ENCODE results near the gene BCL11B. TPM values are rescaled to one million over a fixed set of nuclear protein-coding genes. Genes with fewer than 3 reads are reported as not detected.

The BCL11B gene
- total and polyA plus RNA-seq, 5 donors from 2014 or later = 5.3 to 210 (median 5.6) TPM

DNA sequence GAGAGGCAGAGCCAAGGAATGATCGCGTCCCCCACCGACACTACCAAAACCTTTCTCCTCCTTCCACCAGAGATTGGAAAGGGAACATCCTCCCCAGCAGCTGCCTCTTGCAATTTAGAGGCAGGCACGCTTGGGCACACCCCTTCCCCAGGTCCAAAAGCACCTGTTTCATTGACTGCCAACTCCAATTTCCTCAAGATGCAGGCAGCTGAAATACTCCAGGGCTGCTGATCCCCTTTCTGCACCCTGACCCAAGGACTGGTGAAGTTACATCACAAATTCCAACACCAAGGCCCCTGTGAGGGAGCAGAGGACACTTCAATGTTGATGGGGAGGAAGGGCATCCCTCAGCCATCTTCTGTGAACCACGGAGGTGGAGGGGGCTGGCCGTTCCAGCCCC, 33.8 kb downstream of the BCL11B start:
- H3K27me3 Mint-ChIP-seq = peaks cover 9% of the 10 kb centered on the region
- H3K4me1 Mint-ChIP-seq = peaks cover 36 to 99% (median 86%) of the 10 kb centered on the region in 4 donors
- peak in 1 of 3 donors; percentile 42 for DNase-seq
- Histone ChIP-seq H3K27me3 (ENCODE audit: control insufficient read depth, insufficient read depth, low read length) (no peaks in the 10 kb centered on the region), H3K36me3 (ENCODE audit: control insufficient read depth, insufficient read depth, low read length) (peaks cover 18% of the 10 kb centered on the region), H3K4me3 (ENCODE audit: low read depth, low read length) (peak overlapping the region; percentile 92), H3K9me3 (ENCODE audit: control insufficient read depth in 2 of 2, low read length in 2 of 2) (no peaks in the 10 kb centered on the region), H3K4me1 (ENCODE audit: control insufficient read depth, insufficient read depth, low read length, poor library complexity, severe bottlenecking) (peaks cover 99% of the 10 kb centered on the region), H3K27ac (ENCODE audit: insufficient read depth, low read length, poor library complexity, severe bottlenecking) (peak overlapping the region; percentile 99)
- no peak for ATAC-seq (ENCODE audit: low read depth in 2 of 2)
- H3K36me3 Mint-ChIP-seq = peaks cover 47% of the 10 kb centered on the region
- peak overlapping the region; percentile 98 to 100 (median 99) for H3K27ac Mint-ChIP-seq
- peak overlapping the region; percentile 88 to 96 (median 90) for H3K4me3 Mint-ChIP-seq
- no peaks in the 10 kb centered on the region for H3K9me3 Mint-ChIP-seq

DNA sequence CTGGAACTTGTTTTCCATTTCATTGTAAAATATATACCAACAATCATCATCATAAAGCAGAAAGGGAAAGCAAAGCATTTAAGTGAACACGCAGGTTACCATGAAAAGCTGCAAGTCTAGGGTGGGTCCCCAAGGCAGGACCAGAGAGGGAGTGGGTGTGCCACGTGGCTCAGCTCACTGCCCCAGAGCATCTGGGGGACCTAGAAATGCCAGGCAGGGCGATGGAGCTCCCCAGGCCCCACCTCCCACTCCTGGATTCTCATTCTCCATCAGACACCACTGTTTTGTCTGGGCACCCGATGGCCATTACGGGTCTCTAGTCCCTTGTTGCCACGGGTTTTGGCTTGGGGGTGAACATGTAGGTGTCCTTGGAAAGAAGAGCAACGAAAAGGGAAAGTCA, 34.7 kb downstream of the BCL11B start:
- H3K27me3 ChIP-seq (ENCODE audit: control insufficient read depth, insufficient read depth, low read length) = no peaks in the 10 kb centered on the region
- peak overlapping the region; percentile 99 for H3K27ac ChIP-seq (ENCODE audit: insufficient read depth, low read length, poor library complexity, severe bottlenecking)
- H3K4me3 Mint-ChIP-seq = peak overlapping the region; percentile 88 to 96 (median 90)
- H3K9me3 Mint-ChIP-seq = no peaks in the 10 kb centered on the region
- H3K36me3 Mint-ChIP-seq = peaks cover 47% of the 10 kb centered on the region
- peaks cover 99% of the 10 kb centered on the region for H3K4me1 ChIP-seq (ENCODE audit: control insufficient read depth, insufficient read depth, low read length, poor library complexity, severe bottlenecking)
- peak in 1 of 3 donors; percentile 55 for DNase-seq
- H3K27me3 Mint-ChIP-seq = peaks cover 9% of the 10 kb centered on the region
- peaks cover 35 to 99% (median 87%) of the 10 kb centered on the region in 4 donors for H3K4me1 Mint-ChIP-seq
- no peaks in the 10 kb centered on the region for H3K9me3 ChIP-seq (ENCODE audit: control insufficient read depth in 2 of 2, low read length in 2 of 2)
- H3K4me3 ChIP-seq (ENCODE audit: low read depth, low read length) = peak overlapping the region; percentile 92
- peaks cover 18% of the 10 kb centered on the region for H3K36me3 ChIP-seq (ENCODE audit: control insufficient read depth, insufficient read depth, low read length)
- ATAC-seq (ENCODE audit: low read depth in 2 of 2) = no peak
- H3K27ac Mint-ChIP-seq = peak overlapping the region; percentile 98 to 100 (median 99)

DNA sequence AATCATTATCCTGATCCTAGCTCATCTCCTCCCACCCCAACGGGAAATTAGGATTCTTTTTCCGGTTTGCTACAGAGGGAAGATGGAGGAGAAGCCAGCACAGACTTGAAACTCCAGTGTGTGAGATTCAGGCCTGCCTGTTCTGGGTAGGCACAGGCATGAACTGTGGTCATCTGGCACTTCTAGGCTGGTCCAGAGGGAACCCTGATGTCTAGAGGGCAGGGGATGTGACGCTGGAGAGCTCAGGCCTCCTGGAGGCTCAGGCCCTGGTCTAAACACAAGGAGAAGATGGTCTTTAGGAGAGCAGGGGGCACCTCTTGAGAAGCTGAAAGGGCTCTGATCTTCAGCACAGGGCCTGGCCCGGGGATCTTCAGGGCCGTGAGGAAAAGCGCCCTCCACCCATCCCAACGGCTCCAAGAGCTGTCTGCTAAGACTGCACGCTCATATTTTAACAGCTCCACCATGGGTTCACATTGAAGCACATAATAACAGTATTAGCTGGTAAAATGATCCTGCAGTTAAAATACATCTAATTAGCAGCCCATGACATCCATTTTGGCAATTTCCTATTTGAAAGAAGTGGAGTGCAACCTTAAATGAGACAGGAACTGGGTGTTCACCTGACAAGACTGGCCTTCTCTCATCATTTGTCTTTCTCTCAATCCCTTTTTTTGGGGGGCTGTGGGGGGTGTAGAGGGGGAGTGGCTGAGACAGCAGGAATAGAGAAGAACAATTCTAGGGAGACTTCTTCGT, 35.4 kb downstream of the BCL11B start:
- H3K4me3 ChIP-seq (ENCODE audit: low read depth, low read length) = peak overlapping the region; percentile 92
- no peaks in the 10 kb centered on the region for H3K27me3 ChIP-seq (ENCODE audit: control insufficient read depth, insufficient read depth, low read length)
- ATAC-seq (ENCODE audit: low read depth in 2 of 2) (no peak), DNase-seq (peak in 1 of 3 donors; percentile 51)
- peak overlapping the region; percentile 99 for H3K27ac ChIP-seq (ENCODE audit: insufficient read depth, low read length, poor library complexity, severe bottlenecking)
- peaks cover 18% of the 10 kb centered on the region for H3K36me3 ChIP-seq (ENCODE audit: control insufficient read depth, insufficient read depth, low read length)
- peaks cover 99% of the 10 kb centered on the region for H3K4me1 ChIP-seq (ENCODE audit: control insufficient read depth, insufficient read depth, low read length, poor library complexity, severe bottlenecking)
- no peaks in the 10 kb centered on the region for H3K9me3 ChIP-seq (ENCODE audit: control insufficient read depth in 2 of 2, low read length in 2 of 2)
- Mint-ChIP-seq H3K9me3 (no peaks in the 10 kb centered on the region), H3K27me3 (peaks cover 9% of the 10 kb centered on the region), H3K4me1 (peaks cover 35 to 98% (median 84%) of the 10 kb centered on the region in 4 donors), H3K36me3 (peaks cover 42% of the 10 kb centered on the region), H3K27ac (peak overlapping the region; percentile 98 to 100 (median 99)), H3K4me3 (peak overlapping the region; percentile 88 to 96 (median 90))

DNA sequence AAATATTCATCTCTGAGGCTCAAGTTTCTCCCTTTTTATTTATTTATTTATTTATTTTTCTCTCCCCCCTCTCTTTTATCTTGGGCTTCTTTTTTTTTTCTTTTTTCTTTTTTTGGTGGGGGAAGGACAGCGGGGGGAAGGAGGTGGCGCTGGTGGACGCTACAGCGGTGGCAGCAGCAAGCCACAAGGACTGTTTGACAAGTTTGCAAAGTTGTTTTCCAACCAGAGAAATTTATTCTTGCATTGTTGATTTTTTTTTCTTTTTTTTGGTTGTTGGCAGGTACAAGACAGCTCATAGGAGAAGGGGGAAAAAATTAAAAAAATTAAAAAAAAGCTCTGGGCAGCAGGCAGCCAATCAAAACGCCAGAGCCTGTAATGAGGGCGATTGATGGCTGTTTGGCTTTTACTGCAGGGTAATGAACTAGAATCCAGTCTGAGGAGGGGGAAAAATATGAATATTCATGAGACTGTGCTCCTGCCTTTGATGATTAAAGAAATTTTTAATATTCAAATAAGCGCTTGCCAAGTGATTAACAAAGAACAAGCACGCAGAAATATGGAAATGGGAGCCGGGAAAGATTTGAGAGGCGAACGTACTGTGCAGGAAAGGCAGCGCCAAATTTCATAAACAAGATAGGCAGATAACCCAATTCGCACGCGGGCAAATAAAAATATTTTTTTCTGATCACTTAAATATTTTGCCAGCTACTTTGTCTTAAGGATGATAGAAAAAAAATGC, 36.2 kb downstream of the BCL11B start:
- Histone ChIP-seq H3K27ac (ENCODE audit: insufficient read depth, low read length, poor library complexity, severe bottlenecking) (peak overlapping the region; percentile 99), H3K4me3 (ENCODE audit: low read depth, low read length) (peak overlapping the region; percentile 92), H3K9me3 (ENCODE audit: control insufficient read depth in 2 of 2, low read length in 2 of 2) (no peaks in the 10 kb centered on the region), H3K4me1 (ENCODE audit: control insufficient read depth, insufficient read depth, low read length, poor library complexity, severe bottlenecking) (peaks cover 100% of the 10 kb centered on the region), H3K36me3 (ENCODE audit: control insufficient read depth, insufficient read depth, low read length) (peaks cover 18% of the 10 kb centered on the region), H3K27me3 (ENCODE audit: control insufficient read depth, insufficient read depth, low read length) (no peaks in the 10 kb centered on the region)
- peaks cover 4% of the 10 kb centered on the region for H3K27me3 Mint-ChIP-seq
- H3K4me3 Mint-ChIP-seq = peak overlapping the region; percentile 88 to 96 (median 90)
- ATAC-seq (ENCODE audit: low read depth in 2 of 2) = peak in 1 of 2 donors; percentile 7
- peaks cover 40% of the 10 kb centered on the region for H3K36me3 Mint-ChIP-seq
- no peaks in the 10 kb centered on the region for H3K9me3 Mint-ChIP-seq
- H3K4me1 Mint-ChIP-seq = peaks cover 30 to 97% (median 80%) of the 10 kb centered on the region in 4 donors
- H3K27ac Mint-ChIP-seq = peak overlapping the region; percentile 98 to 100 (median 99)
- peak in 1 of 3 donors; percentile 52 for DNase-seq

DNA sequence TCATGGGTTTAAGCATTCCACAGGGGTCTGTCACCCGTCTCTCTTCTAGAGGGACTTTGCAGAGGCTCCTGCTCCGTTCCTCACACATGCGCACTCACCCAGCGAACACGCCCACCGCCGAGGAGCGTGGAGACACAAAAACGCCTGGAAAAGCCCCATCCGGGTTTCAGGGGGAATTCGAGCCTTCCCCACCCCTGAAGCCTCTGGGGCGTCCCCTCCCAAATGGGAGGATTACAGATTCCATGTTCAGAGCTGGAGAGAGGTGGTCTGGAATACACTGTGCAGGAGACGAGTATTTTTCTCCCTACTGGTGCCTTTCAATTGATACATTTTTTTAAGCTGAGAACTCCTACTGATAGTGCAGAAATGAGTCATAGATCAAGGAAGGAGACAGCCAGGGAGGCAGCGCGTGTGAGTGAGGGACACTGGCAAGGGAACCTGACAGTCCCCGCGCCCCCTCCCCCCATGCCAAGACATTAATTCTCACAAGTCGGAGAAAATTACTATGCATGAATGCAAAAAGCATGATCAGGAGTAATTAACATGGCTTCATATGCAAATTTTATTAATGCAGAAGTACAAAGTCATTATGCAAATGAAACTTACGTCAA, 36.9 kb downstream of the BCL11B start:
- peaks cover 6% of the 10 kb centered on the region for H3K27me3 Mint-ChIP-seq
- H3K4me1 Mint-ChIP-seq = peaks cover 23 to 97% (median 82%) of the 10 kb centered on the region in 4 donors
- Histone ChIP-seq H3K36me3 (ENCODE audit: control insufficient read depth, insufficient read depth, low read length) (peaks cover 18% of the 10 kb centered on the region), H3K27me3 (ENCODE audit: control insufficient read depth, insufficient read depth, low read length) (no peaks in the 10 kb centered on the region), H3K4me1 (ENCODE audit: control insufficient read depth, insufficient read depth, low read length, poor library complexity, severe bottlenecking) (peaks cover 100% of the 10 kb centered on the region), H3K9me3 (ENCODE audit: control insufficient read depth in 2 of 2, low read length in 2 of 2) (no peaks in the 10 kb centered on the region), H3K4me3 (ENCODE audit: low read depth, low read length) (peak overlapping the region; percentile 92), H3K27ac (ENCODE audit: insufficient read depth, low read length, poor library complexity, severe bottlenecking) (peak overlapping the region; percentile 99)
- H3K4me3 Mint-ChIP-seq = peak overlapping the region; percentile 88 to 96 (median 90)
- H3K27ac Mint-ChIP-seq = peak overlapping the region; percentile 98 to 100 (median 99)
- peaks cover 42% of the 10 kb centered on the region for H3K36me3 Mint-ChIP-seq
- peak; percentile 12 to 15 for ATAC-seq (ENCODE audit: low read depth in 2 of 2)
- peak; percentile 62 to 83 (median 73) for DNase-seq
- no peaks in the 10 kb centered on the region for H3K9me3 Mint-ChIP-seq

DNA sequence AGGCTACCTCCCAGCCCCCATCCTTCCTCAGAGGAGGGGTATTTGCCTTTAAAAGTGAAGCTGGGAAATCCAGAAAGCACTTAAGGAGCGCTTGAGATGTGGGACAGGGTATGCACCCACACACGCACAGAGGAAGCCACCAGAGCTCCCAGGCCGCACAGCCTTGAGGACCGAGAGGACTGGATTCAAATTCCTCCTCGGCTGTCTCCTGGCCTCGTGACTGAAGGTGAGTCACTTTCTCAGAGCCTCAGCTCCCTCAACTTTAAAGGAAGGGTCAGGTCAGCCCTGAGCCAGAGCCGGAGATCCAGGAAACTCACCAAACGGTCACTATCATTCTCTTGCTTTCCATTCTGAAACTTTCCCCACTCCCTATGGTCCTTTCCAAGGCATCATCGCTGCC, 37.6 kb downstream of the BCL11B start:
- Histone ChIP-seq H3K27me3 (ENCODE audit: control insufficient read depth, insufficient read depth, low read length) (no peaks in the 10 kb centered on the region), H3K4me1 (ENCODE audit: control insufficient read depth, insufficient read depth, low read length, poor library complexity, severe bottlenecking) (peaks cover 100% of the 10 kb centered on the region), H3K27ac (ENCODE audit: insufficient read depth, low read length, poor library complexity, severe bottlenecking) (peak overlapping the region; percentile 99), H3K4me3 (ENCODE audit: low read depth, low read length) (peak overlapping the region; percentile 92), H3K9me3 (ENCODE audit: control insufficient read depth in 2 of 2, low read length in 2 of 2) (no peaks in the 10 kb centered on the region), H3K36me3 (ENCODE audit: control insufficient read depth, insufficient read depth, low read length) (peaks cover 16% of the 10 kb centered on the region)
- Mint-ChIP-seq H3K27me3 (peaks cover 12% of the 10 kb centered on the region), H3K4me1 (peaks cover 28 to 97% (median 81%) of the 10 kb centered on the region in 4 donors), H3K4me3 (peak overlapping the region; percentile 88 to 96 (median 90)), H3K9me3 (no peaks in the 10 kb centered on the region), H3K36me3 (peaks cover 39% of the 10 kb centered on the region), H3K27ac (peak overlapping the region; percentile 98 to 100 (median 99))
- DNase-seq (peak in 1 of 3 donors; percentile 44), ATAC-seq (ENCODE audit: low read depth in 2 of 2) (no peak)

DNA sequence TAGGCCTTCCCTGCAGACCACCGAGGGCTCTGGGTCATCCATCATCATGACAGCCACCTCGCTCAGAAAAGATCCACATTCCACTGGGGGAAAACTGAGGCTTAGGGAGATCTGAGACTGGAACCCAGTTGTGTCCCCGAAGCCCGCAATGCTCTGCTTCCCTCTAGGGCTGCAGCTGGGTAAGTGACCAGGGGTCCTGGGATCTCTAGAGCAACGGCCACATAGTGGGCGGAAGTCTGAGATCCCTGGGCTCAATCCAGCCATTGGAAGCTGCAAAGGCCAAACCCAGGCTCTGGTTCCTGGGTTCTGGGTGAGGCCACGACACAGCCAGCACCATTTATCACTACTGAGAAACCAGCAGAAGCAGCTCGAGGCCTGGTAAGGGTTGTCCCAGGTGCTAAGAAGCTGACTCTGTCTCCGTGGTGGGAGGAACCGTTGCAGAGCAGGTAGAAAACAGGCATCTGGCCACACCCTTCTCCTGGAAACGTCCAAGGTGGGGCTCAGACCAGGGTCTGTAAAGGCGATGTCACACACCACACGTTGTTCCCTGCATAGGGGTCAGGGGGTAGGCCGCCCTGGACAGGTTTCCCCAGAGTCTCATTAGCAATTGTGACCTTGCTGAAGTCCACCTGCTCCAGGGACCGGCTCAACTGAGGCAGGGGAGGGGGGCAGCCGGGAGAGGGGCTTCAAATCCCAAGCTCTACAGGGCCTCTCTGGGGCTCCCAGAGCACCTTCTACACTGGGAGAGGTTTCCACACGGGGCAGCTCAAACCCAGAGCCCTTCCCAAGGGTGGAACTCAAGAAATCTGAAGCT, 38.6 kb downstream of the BCL11B start:
- Histone ChIP-seq H3K36me3 (ENCODE audit: control insufficient read depth, insufficient read depth, low read length) (peaks cover 15% of the 10 kb centered on the region), H3K27ac (ENCODE audit: insufficient read depth, low read length, poor library complexity, severe bottlenecking) (peak overlapping the region; percentile 99), H3K27me3 (ENCODE audit: control insufficient read depth, insufficient read depth, low read length) (no peaks in the 10 kb centered on the region), H3K4me3 (ENCODE audit: low read depth, low read length) (peak overlapping the region; percentile 92), H3K9me3 (ENCODE audit: control insufficient read depth in 2 of 2, low read length in 2 of 2) (no peaks in the 10 kb centered on the region), H3K4me1 (ENCODE audit: control insufficient read depth, insufficient read depth, low read length, poor library complexity, severe bottlenecking) (peaks cover 100% of the 10 kb centered on the region)
- H3K27me3 Mint-ChIP-seq = peaks cover 12% of the 10 kb centered on the region
- peaks cover 31 to 97% (median 80%) of the 10 kb centered on the region in 4 donors for H3K4me1 Mint-ChIP-seq
- peaks cover 38% of the 10 kb centered on the region for H3K36me3 Mint-ChIP-seq
- DNase-seq (peak in 1 of 3 donors; percentile 66), ATAC-seq (ENCODE audit: low read depth in 2 of 2) (no peak)
- no peaks in the 10 kb centered on the region for H3K9me3 Mint-ChIP-seq
- H3K4me3 Mint-ChIP-seq = peak overlapping the region; percentile 88 to 96 (median 90)
- peak overlapping the region; percentile 98 to 100 (median 99) for H3K27ac Mint-ChIP-seq
